ENCODE data around the gene PPIP5K2.

DNA sequence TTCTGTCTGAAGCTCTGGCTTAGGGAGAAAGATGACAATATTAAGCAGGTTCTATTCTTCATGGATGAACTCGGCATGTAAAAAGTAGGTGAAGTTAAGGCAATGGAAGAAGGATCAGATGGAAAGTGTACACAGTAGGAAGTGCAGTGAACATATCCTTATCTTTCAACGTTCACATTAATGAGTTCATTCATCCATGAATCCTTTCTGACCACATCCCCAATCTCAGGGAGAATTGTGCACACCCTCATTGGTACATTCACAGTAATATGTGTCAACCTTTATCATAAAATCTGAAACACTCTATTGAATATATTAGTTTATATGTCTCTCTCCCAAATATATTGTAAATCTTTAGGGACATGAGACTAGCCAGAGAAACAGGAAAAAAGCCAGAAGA, 5.7 kb upstream of the PPIP5K2 start:
- TF ChIP-seq CTCF (IDR thresholded peaks at IDR 0.05) (no peak), EZH2 (IDR thresholded peaks at IDR 0.05) (no peak)

Measured in neural progenitor cell (in vitro differentiated cells).